Smooth muscle cell (in vitro differentiated cells): ENCODE measurements around the gene MLLT10. TPM values are rescaled to one million over a fixed set of nuclear protein-coding genes. Genes with fewer than 3 reads are reported as not detected.

Experiments
- DNase-seq: peaks from one replicate; lab custom pipeline; 2025; ENCODE audit not compliant: unreplicated experiment; lab: John Stamatoyannopoulos, UW
- H2AFZ ChIP-seq: fragments of 200-600 bp; sonication (generic); 2 replicates; pipeline ENCODE4 v1.6.0; 2016; ENCODE audit warnings: antibody characterized with exemption, low read depth, mild to moderate bottlenecking
- H3F3A ChIP-seq: fragments of 200-600 bp; sonication (generic); 2 replicates; pipeline ENCODE4 v1.6.0; 2017; ENCODE audit warnings: antibody characterized with exemption, low read depth
- H3K27ac ChIP-seq: fragments of 200-600 bp; sonication (generic); 2 replicates; pipeline ENCODE4 v1.5.1; 2016; ENCODE audit warnings: low read depth, mild to moderate bottlenecking
- H3K27me3 ChIP-seq: fragments of 200-600 bp; sonication (generic); 2 replicates; pipeline ENCODE4 v1.6.1; 2016; ENCODE audit warnings: low read depth, mild to moderate bottlenecking
- H3K36me3 ChIP-seq: fragments of 200-600 bp; sonication (generic); 2 replicates; pipeline ENCODE4 v1.5.1; 2016; ENCODE audit warnings: low read depth
- H3K4me1 ChIP-seq: fragments of 200-600 bp; sonication (generic); 2 replicates; pipeline ENCODE4 v1.5.1; 2016; ENCODE audit warnings: low read depth
- H3K4me2 ChIP-seq: fragments of 200-600 bp; sonication (generic); 2 replicates; pipeline ENCODE4 v1.6.0; 2016; ENCODE audit warnings: mild to moderate bottlenecking
- H3K4me3 ChIP-seq: fragments of 200-600 bp; sonication (generic); 2 replicates; pipeline ENCODE4 v1.5.1; 2016; ENCODE audit warnings: mild to moderate bottlenecking
- H3K79me2 ChIP-seq: fragments of 200-600 bp; sonication (generic); 2 replicates; pipeline ENCODE4 v1.6.0; 2016; ENCODE audit warnings: low read depth, mild to moderate bottlenecking
- H3K9ac ChIP-seq: fragments of 200-600 bp; sonication (generic); 2 replicates; pipeline ENCODE4 v1.6.0; 2016; ENCODE audit warnings: low read depth
- H3K9me3 ChIP-seq: fragments of 200-600 bp; sonication (generic); replicated peaks from 2 replicates; pipeline ENCODE4 v1.5.1; 2016; ENCODE audit warnings: low read depth
- H4K20me1 ChIP-seq: fragments of 200-600 bp; sonication (generic); 2 replicates; pipeline ENCODE4 v1.6.0; 2016; ENCODE audit warnings: low read depth
- CTCF ChIP-seq: fragments of 200-600 bp; sonication (generic); IDR thresholded peaks from 2 replicates; pipeline ENCODE4 v1.5.1; 2017; ENCODE audit warnings: borderline replicate concordance, mild to moderate bottlenecking, antibody characterized with exemption; ENCODE audit not compliant: insufficient read depth, poor library complexity, severe bottlenecking
- WGBS: methylation state at CpG from one replicate; pipeline ENCODE4 v1.1.7; 2016; ENCODE audit warnings: low lambda C conversion rate; 5-methylcytosine and 5-hydroxymethylcytosine counted together
- polyA plus RNA-seq: library from polyadenylated mRNA; unstranded; fragments of >200 nt; fragmentation: Nextera tagmentation; extraction: Ambion mirVana; gene quantifications from 2 replicates; pipeline ENCODE4 v1.2.1, GENCODE V29; 2016
- total RNA-seq: library from RNA; depleted of rRNA; stranded (reverse); fragments of >200 nt; gene quantifications from 2 replicates; pipeline ENCODE4 v1.2.3, GENCODE V29; 2014

Gene MLLT10
- total and polyA plus RNA-seq, 2 experiments from 2014 or later = 6.8 to 43.6 TPM

DNA sequence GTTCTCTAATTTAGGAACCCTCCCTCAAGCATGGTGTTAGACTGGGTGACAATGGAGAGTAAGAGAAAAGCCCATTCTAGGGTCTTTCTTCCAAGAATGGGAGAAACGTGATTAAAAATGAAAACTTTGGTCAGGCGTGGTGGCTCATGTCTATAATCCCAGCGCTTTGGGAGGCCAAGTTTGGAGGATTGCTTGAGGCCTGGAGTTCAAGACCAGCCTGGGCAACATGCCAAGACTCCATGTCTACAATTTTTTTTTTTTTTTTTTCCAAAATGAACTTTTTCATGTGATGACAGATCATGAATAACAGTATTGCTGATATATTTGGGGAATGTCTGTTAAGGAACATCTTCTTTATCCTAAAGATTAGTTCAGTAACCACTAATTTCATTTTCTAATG lies 194.6 kb downstream of the MLLT10 start:
- WGBS = 79% methylated on average over 3 of the region's 3 CpGs
- Histone ChIP-seq H3K9me3 (no peaks in the 10 kb centered on the region), H3K36me3 (no peaks in the 10 kb centered on the region)

DNA sequence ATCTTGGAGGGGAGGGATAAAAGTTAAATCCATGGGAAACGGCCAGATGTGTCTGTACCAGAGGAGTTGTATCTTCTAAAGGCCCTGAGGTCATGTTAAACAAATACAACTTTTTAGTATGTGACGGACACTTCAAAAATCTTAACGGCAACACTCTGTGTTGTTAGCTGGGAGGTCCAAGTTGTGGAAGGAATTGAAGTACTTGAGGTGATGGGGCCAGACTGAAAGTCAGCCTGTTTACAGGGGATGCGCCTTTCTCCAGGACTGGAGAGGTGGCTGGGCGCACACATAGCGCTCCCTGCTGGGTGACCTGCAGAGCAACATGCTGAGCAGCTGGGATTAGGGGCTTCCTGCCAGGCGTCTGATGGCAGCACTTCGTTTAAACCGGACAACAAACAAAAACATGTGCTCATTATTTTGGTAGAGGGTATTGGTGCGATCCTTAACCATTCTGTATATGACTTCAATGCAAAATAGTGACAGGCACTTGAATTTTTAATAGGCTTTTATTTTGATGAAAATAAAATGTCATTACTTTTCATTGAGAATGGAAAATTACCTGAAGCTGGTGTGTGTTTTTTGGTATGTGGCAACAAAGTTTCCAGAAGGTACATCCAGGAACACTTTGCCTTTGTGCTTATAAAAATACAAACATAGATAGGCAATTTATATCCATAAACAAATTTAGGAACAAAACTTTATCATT lies 198.2 kb downstream of the MLLT10 start:
- WGBS = 15% methylated on average over 10 of the region's 10 CpGs
- no peak overlapping the region for H3K27ac ChIP-seq
- H3K4me1 ChIP-seq = peaks cover 37% of the 10 kb centered on the region
- no peak overlapping the region for H2AFZ ChIP-seq
- TF ChIP-seq CTCF = peak; percentile 92
- H3F3A ChIP-seq = peaks cover 7% of the 10 kb centered on the region
- peaks cover 31% of the 10 kb centered on the region for H3K79me2 ChIP-seq
- no peak overlapping the region for H3K9ac ChIP-seq
- H3K4me2 ChIP-seq = no peak overlapping the region
- H3K36me3 ChIP-seq = no peaks in the 10 kb centered on the region
- H3K9me3 ChIP-seq = no peaks in the 10 kb centered on the region
- DNase-seq = no peak
- no peaks in the 10 kb centered on the region for H3K27me3 ChIP-seq
- peaks cover 9% of the 10 kb centered on the region for H4K20me1 ChIP-seq
- no peak overlapping the region for H3K4me3 ChIP-seq

More for the DNA sequence above, 194.6 kb downstream of the MLLT10 start:
- H3K27ac ChIP-seq = no peak overlapping the region
- no peak for DNase-seq
- no peak overlapping the region for H3K4me3 ChIP-seq
- H4K20me1 ChIP-seq = peaks cover 40% of the 10 kb centered on the region
- H3F3A ChIP-seq = peaks cover 29% of the 10 kb centered on the region
- no peak for TF ChIP-seq CTCF
- peaks cover 29% of the 10 kb centered on the region for H3K79me2 ChIP-seq
- H2AFZ ChIP-seq = no peak overlapping the region
- no peak overlapping the region for H3K4me2 ChIP-seq
- no peak overlapping the region for H3K9ac ChIP-seq
- peaks cover 59% of the 10 kb centered on the region for H3K4me1 ChIP-seq
- no peaks in the 10 kb centered on the region for H3K27me3 ChIP-seq

DNA sequence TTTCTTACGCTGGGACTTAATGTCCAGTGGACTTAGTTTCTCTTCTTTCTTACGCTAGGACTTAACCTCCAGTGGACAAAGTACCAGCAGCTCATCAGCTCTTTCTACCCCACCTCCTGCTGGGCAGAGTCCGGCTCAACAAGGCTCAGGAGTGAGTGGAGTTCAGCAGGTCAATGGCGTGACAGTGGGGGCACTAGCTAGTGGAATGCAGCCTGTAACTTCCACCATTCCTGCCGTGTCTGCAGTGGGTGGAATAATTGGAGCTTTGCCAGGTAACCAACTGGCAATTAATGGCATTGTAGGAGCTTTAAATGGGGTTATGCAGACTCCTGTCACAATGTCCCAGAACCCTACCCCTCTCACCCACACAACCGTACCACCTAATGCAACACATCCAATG lies 199.7 kb downstream of the MLLT10 start:
- Histone ChIP-seq H3K9me3 (no peaks in the 10 kb centered on the region), H3K9ac (no peak overlapping the region), H3K27me3 (no peaks in the 10 kb centered on the region), H3K79me2 (peaks cover 31% of the 10 kb centered on the region), H2AFZ (no peak overlapping the region), H3K4me2 (no peak overlapping the region), H3K36me3 (no peaks in the 10 kb centered on the region), H3K4me1 (peaks cover 27% of the 10 kb centered on the region), H3F3A (peaks cover 7% of the 10 kb centered on the region), H4K20me1 (peaks cover 8% of the 10 kb centered on the region), H3K4me3 (no peak overlapping the region), H3K27ac (no peak overlapping the region)
- DNase-seq = no peak
- no peak for TF ChIP-seq CTCF
- 86% methylated on average over 6 of the region's 6 CpGs for WGBS

GRCh38 chr10:21737106-21737505 lies 203.1 kb downstream of the MLLT10 start:
- Histone ChIP-seq H2AFZ (no peak overlapping the region), H3F3A (peaks cover 9% of the 10 kb centered on the region), H3K36me3 (peaks cover 3% of the 10 kb centered on the region), H3K4me3 (no peak overlapping the region), H4K20me1 (peaks cover 9% of the 10 kb centered on the region), H3K27me3 (no peaks in the 10 kb centered on the region), H3K9me3 (no peaks in the 10 kb centered on the region), H3K4me2 (no peak overlapping the region), H3K4me1 (peaks cover 17% of the 10 kb centered on the region), H3K27ac (no peak overlapping the region), H3K9ac (no peak overlapping the region), H3K79me2 (peaks cover 18% of the 10 kb centered on the region)
- WGBS = 93% methylated on average over 4 of the region's 4 CpGs
- TF ChIP-seq CTCF = no peak
- no peak for DNase-seq
